Sciatic nerve (tissue), 2 donors: ENCODE data around the gene SIPA1L3. TPM values are rescaled to one million over a fixed set of nuclear protein-coding genes. Genes with fewer than 3 reads are reported as not detected.
A peak's percentile ranks its signal among the peaks of the same experiment; 100 is the strongest.

Experiments
- ATAC-seq: fragments of 200-7000 bp; cut with Tn5 transposase; one replicate; pipeline ENCODE4 v1.9.1; 2020; ENCODE audit warnings: mild to moderate bottlenecking, moderate library complexity
- DNase-seq: peaks from one replicate; pipeline ENCODE4 v3.0.0-alpha.2; 2020; ENCODE audit warnings: low spot score
- intact Hi-C: fragments of 100-400 bp; cut with DNase I; formaldehyde crosslinking; loops from one replicate; pipeline ENCODE4 v1.14.2; 2022
- total RNA-seq: library from RNA; stranded (reverse); fragmentation: NEBNext Ultra II Directional; extraction: Animal tissue kit (Norgen Biotek cat#: 25700); gene quantifications from one replicate; pipeline ENCODE4 v1.2.1, GENCODE V29; 2021
- donor health status: DM: no; HTN: no; CAD: no.
- donor health status: DM: no; HTN: no; CAD: no.

SIPA1L3 gene
- total RNA-seq, 1 donor from 2014 or later, result 26.1 TPM

- intact Hi-C loops, result no loop called here
- DNase-seq (no peak), ATAC-seq (peak; percentile 27)
Observed at GRCh38 chr19:37988758-37989635, 82.0 kb downstream of the SIPA1L3 start.

- ATAC-seq, result no peak
- DNase-seq, result no peak
- intact Hi-C loops, result no loop called here
Observed at GRCh38 chr19:37989855-37990254, 82.8 kb downstream of the SIPA1L3 start.

- DNase-seq (no peak), ATAC-seq (no peak)
- intact Hi-C loops, result no loop called here
Observed at GRCh38 chr19:37990362-37990761, 83.4 kb downstream of the SIPA1L3 start.

- DNase-seq, result no peak
- ATAC-seq, result peak; percentile 65
- intact Hi-C loops, result no loop called here
Observed at GRCh38 chr19:37991176-37991835, 84.3 kb downstream of the SIPA1L3 start.

GRCh38 chr19:37991841-37992248, 84.8 kb downstream of the SIPA1L3 start:
- ATAC-seq, result no peak

GRCh38 chr19:37992761-37993160, 85.8 kb downstream of the SIPA1L3 start:
- DNase-seq (no peak), ATAC-seq (no peak)
- intact Hi-C loops, result no loop called here

More at GRCh38 chr19:37991841-37992248, 84.8 kb downstream of the SIPA1L3 start:
- DNase-seq, result no peak
- intact Hi-C loops, result no loop called here

GRCh38 chr19:37994823-37995130, 87.8 kb downstream of the SIPA1L3 start:
- intact Hi-C loops, result no loop called here
- ATAC-seq (no peak), DNase-seq (no peak)

GRCh38 chr19:37995346-37995745, 88.3 kb downstream of the SIPA1L3 start:
- intact Hi-C loops, result no loop called here
- DNase-seq (no peak), ATAC-seq (no peak)

- intact Hi-C loops, result no loop called here
- ATAC-seq (peak; percentile 5), DNase-seq (no peak)
Observed at GRCh38 chr19:37997911-37998344, 90.9 kb downstream of the SIPA1L3 start.

GRCh38 chr19:37998801-37999308, 91.8 kb downstream of the SIPA1L3 start:
- DNase-seq (no peak), ATAC-seq (no peak)
- intact Hi-C loops, result no loop called here

- DNase-seq (peak; percentile 80), ATAC-seq (peak; percentile 92)
- intact Hi-C loops, result no loop called here
Observed at GRCh38 chr19:37999309-38000213, 92.6 kb downstream of the SIPA1L3 start.

GRCh38 chr19:38001158-38001781, 94.3 kb downstream of the SIPA1L3 start:
- no peak for ATAC-seq
- intact Hi-C loops, result no loop called here
- DNase-seq, result no peak

GRCh38 chr19:38003438-38004185, 96.6 kb downstream of the SIPA1L3 start:
- intact Hi-C loops, result no loop called here
- ATAC-seq (peak; percentile 5), DNase-seq (peak; percentile 76)

GRCh38 chr19:38004186-38004520, 97.1 kb downstream of the SIPA1L3 start:
- intact Hi-C loops, result no loop called here
- ATAC-seq, result peak; percentile 31
- no peak for DNase-seq

GRCh38 chr19:38004521-38005223, 97.7 kb downstream of the SIPA1L3 start:
- DNase-seq, result peak; percentile 86
- ATAC-seq, result peak; percentile 98
- intact Hi-C loops, result no loop called here

- intact Hi-C loops, result no loop called here
- ATAC-seq, result no peak
- DNase-seq, result no peak
Observed at GRCh38 chr19:38005224-38005614, 98.2 kb downstream of the SIPA1L3 start.

GRCh38 chr19:38006361-38007045, 99.5 kb downstream of the SIPA1L3 start:
- ATAC-seq (no peak), DNase-seq (no peak)
- intact Hi-C loops, result no loop called here
